Astrocyte (in vitro differentiated cells and primary cell): ENCODE data around the gene PROSER3. TPM values are rescaled to one million over a fixed set of nuclear protein-coding genes. Genes with fewer than 3 reads are reported as not detected.

ENCODE experiments used
- DNase-seq: peaks from one replicate; pipeline ENCODE4 v3.0.0-alpha.2; 2010; ENCODE audit warnings: low read depth
- FAIRE-seq: peaks from 2 replicates; lab custom pipeline; 2011; peaks lifted over from hg19 to GRCh38; lab: Jason Lieb, UNC
- H2AFZ ChIP-seq: 2 replicates; pipeline ENCODE4 v1.6.0; 2012; ENCODE audit warnings: low read depth, low read length, inconsistent platforms
- H3K27ac ChIP-seq: 2 replicates; pipeline ENCODE4 v1.5.1; 2011; ENCODE audit warnings: low read depth, low read length, inconsistent platforms
- H3K27me3 ChIP-seq: 2 replicates; pipeline ENCODE4 v1.6.0; 2011; ENCODE audit warnings: low read length, inconsistent platforms; ENCODE audit not compliant: insufficient read depth
- H3K36me3 ChIP-seq: 2 replicates; pipeline ENCODE4 v1.5.1; 2011; ENCODE audit warnings: low read length, inconsistent platforms; ENCODE audit not compliant: insufficient read depth
- H3K4me1 ChIP-seq: 2 replicates; pipeline ENCODE4 v1.5.1; 2011; ENCODE audit warnings: low read length, inconsistent platforms; ENCODE audit not compliant: insufficient read depth
- H3K4me2 ChIP-seq: 2 replicates; pipeline ENCODE4 v1.6.0; 2012; ENCODE audit warnings: low read length, inconsistent platforms
- H3K4me3 ChIP-seq: 2 replicates; pipeline ENCODE4 v1.5.1; 2011; ENCODE audit warnings: low read depth, mild to moderate bottlenecking, low read length, inconsistent platforms; ENCODE audit not compliant: insufficient read depth
- H3K79me2 ChIP-seq: 2 replicates; pipeline ENCODE4 v1.6.0; 2012; ENCODE audit warnings: mild to moderate bottlenecking, low read length, inconsistent platforms; ENCODE audit not compliant: insufficient read depth
- H3K9ac ChIP-seq: 2 replicates; pipeline ENCODE4 v1.6.0; 2012; ENCODE audit warnings: mild to moderate bottlenecking, low read length, inconsistent platforms
- H3K9me3 ChIP-seq: 2 replicates; pipeline ENCODE4 v1.5.1; 2012; ENCODE audit warnings: low read depth, mild to moderate bottlenecking, low read length, inconsistent platforms; ENCODE audit not compliant: insufficient read depth
- H4K20me1 ChIP-seq: 2 replicates; pipeline ENCODE4 v1.6.0; 2012; ENCODE audit warnings: low read length, inconsistent platforms; ENCODE audit not compliant: insufficient read depth
- H3K27ac Mint-ChIP-seq: one replicate; pipeline ENCODE4 v1.8.0; 2021; ENCODE audit warnings: mild to moderate bottlenecking, mixed read lengths; ENCODE audit not compliant: unreplicated experiment
- H3K27me3 Mint-ChIP-seq: one replicate; pipeline ENCODE4 v1.8.0; 2021; ENCODE audit warnings: low read depth, mixed read lengths; ENCODE audit not compliant: unreplicated experiment
- H3K36me3 Mint-ChIP-seq: one replicate; pipeline ENCODE4 v1.8.0; 2021; ENCODE audit warnings: low read depth, mixed read lengths; ENCODE audit not compliant: unreplicated experiment
- H3K4me1 Mint-ChIP-seq: one replicate; pipeline ENCODE4 v1.8.0; 2021; ENCODE audit warnings: low read depth, mixed read lengths; ENCODE audit not compliant: unreplicated experiment
- H3K4me3 Mint-ChIP-seq: one replicate; pipeline ENCODE4 v1.8.0; 2021; ENCODE audit warnings: mild to moderate bottlenecking, moderate library complexity, mixed read lengths; ENCODE audit not compliant: unreplicated experiment
- H3K9me3 Mint-ChIP-seq: one replicate; pipeline ENCODE4 v1.8.0; 2021; ENCODE audit warnings: mild to moderate bottlenecking, mixed read lengths; ENCODE audit not compliant: unreplicated experiment
- EZH2 ChIP-seq: IDR thresholded peaks from 2 replicates; pipeline ENCODE4 v1.6.1; 2012; ENCODE audit warnings: mild to moderate bottlenecking, low read length, inconsistent platforms; ENCODE audit not compliant: insufficient read depth
- total RNA-seq: library from RNA; stranded (reverse); gene quantifications from 2 replicates; pipeline ENCODE4 v1.2.1, GENCODE V29; 2021
- TF ChIP-seq, protein P1 (sequence below): IDR thresholded peaks from 2 replicates; pipeline ENCODE4 v1.5.1; 2011; ENCODE audit warnings: low read depth, mild to moderate bottlenecking, inconsistent platforms, low read length, moderate library complexity; ENCODE audit not compliant: insufficient read depth

The PROSER3 gene
- total RNA-seq, 1 donor from 2014 or later, result 35.6 TPM

GRCh38 chr19:35732540-35733179 lies 25.3 kb upstream of the PROSER3 start:
- H3K36me3 ChIP-seq, result peaks cover 26% of the 10 kb centered on the region
- no peaks in the 10 kb centered on the region for H3K9me3 ChIP-seq
- H2AFZ ChIP-seq, result no peak overlapping the region
- no peak for TF ChIP-seq EZH2
- TF ChIP-seq, protein P1, sequence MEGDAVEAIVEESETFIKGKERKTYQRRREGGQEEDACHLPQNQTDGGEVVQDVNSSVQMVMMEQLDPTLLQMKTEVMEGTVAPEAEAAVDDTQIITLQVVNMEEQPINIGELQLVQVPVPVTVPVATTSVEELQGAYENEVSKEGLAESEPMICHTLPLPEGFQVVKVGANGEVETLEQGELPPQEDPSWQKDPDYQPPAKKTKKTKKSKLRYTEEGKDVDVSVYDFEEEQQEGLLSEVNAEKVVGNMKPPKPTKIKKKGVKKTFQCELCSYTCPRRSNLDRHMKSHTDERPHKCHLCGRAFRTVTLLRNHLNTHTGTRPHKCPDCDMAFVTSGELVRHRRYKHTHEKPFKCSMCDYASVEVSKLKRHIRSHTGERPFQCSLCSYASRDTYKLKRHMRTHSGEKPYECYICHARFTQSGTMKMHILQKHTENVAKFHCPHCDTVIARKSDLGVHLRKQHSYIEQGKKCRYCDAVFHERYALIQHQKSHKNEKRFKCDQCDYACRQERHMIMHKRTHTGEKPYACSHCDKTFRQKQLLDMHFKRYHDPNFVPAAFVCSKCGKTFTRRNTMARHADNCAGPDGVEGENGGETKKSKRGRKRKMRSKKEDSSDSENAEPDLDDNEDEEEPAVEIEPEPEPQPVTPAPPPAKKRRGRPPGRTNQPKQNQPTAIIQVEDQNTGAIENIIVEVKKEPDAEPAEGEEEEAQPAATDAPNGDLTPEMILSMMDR, result no peak
- no peaks in the 10 kb centered on the region for H3K4me1 ChIP-seq
- H3K27ac ChIP-seq, result no peak overlapping the region
- Mint-ChIP-seq H3K36me3 (peaks cover 26% of the 10 kb centered on the region), H3K9me3 (no peaks in the 10 kb centered on the region), H3K27ac (no peak overlapping the region), H3K27me3 (no peaks in the 10 kb centered on the region), H3K4me1 (no peaks in the 10 kb centered on the region), H3K4me3 (no peak overlapping the region)
- H3K9ac ChIP-seq, result no peak overlapping the region
- no peaks in the 10 kb centered on the region for H3K27me3 ChIP-seq
- no peak overlapping the region for H3K4me2 ChIP-seq
- H3K79me2 ChIP-seq, result no peaks in the 10 kb centered on the region
- H4K20me1 ChIP-seq, result peaks cover 42% of the 10 kb centered on the region
- H3K4me3 ChIP-seq, result no peak overlapping the region
- DNase-seq (no peak), FAIRE-seq (no peak)

DNA sequence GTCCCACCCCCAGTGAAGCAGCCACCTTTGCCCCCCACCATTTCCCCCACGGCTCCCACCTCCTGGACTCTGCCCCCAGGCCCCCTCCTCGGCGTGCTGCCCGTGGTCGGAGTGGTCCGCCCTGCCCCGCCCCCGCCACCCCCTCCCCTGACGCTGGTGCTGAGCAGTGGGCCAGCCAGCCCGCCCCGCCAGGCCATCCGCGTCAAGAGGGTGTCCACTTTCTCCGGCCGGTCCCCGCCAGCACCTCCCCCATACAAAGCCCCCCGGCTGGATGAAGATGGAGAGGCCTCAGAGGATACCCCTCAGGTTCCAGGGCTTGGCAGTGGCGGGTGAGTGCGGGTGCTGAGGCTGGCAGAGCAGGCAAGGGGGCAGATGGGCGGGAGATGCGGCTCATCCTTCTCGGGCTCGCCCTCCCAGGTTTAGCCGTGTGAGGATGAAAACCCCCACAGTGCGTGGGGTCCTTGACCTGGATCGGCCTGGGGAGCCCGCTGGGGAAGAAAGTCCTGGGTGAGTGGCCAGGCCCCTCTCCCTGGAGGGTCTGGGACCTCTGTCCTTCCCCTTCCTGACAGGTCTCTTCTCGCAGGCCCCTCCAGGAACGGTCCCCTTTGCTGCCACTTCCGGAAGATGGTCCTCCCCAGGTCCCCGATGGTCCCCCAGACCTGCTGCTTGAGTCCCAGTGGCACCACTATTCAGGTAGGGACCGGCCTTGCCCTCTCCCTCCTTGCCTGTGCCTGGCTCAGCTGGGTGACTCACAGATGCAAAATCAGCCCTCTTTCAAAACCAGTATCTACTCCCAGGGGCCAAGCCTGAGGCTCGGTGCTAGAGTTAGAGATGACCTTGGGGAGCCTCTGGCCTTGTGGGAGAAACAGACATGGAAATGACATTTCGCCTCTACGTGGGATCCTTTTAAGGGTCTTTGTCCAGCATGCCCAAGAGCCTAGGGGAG lies 24.5 kb upstream of the PROSER3 start:
- H3K27ac ChIP-seq, result no peak overlapping the region
- Mint-ChIP-seq H3K27me3 (no peaks in the 10 kb centered on the region), H3K9me3 (no peaks in the 10 kb centered on the region), H3K27ac (no peak overlapping the region), H3K36me3 (peaks cover 26% of the 10 kb centered on the region), H3K4me3 (no peak overlapping the region), H3K4me1 (no peaks in the 10 kb centered on the region)
- peaks cover 45% of the 10 kb centered on the region for H4K20me1 ChIP-seq
- DNase-seq (no peak), FAIRE-seq (no peak)
- H3K9me3 ChIP-seq, result no peaks in the 10 kb centered on the region
- no peak overlapping the region for H3K9ac ChIP-seq
- H3K4me1 ChIP-seq, result no peaks in the 10 kb centered on the region
- TF ChIP-seq EZH2, result no peak
- TF ChIP-seq, protein P1, result no peak
- no peak overlapping the region for H2AFZ ChIP-seq
- peaks cover 23% of the 10 kb centered on the region for H3K36me3 ChIP-seq
- no peak overlapping the region for H3K4me3 ChIP-seq
- no peak overlapping the region for H3K4me2 ChIP-seq
- H3K27me3 ChIP-seq, result no peaks in the 10 kb centered on the region
- H3K79me2 ChIP-seq, result no peaks in the 10 kb centered on the region

DNA sequence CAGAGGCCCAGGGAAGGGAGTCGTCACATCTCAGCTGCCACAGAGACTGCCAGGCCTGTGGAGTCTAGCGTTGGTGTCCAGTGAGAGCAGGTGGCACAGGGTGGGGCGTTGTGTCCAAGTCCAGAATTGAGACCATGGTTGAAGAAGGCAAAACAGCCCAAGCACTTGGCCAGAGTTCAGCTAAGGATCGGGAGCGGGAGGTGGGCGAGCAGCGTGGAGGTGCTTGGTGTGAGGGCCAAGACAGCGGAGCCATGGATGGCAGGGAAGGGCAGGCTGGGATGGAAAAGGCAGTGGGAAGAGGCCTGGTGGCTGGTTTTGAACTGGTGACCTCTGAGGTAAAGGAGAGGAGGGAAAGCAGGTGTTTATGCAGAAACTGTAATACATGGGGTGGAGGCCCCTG lies 23.7 kb upstream of the PROSER3 start:
- Mint-ChIP-seq H3K9me3 (no peaks in the 10 kb centered on the region), H3K36me3 (peaks cover 25% of the 10 kb centered on the region), H3K4me3 (no peak overlapping the region), H3K27ac (peak overlapping the region; percentile 16), H3K27me3 (no peaks in the 10 kb centered on the region), H3K4me1 (no peaks in the 10 kb centered on the region)
- H3K79me2 ChIP-seq, result no peaks in the 10 kb centered on the region
- H3K9ac ChIP-seq, result no peak overlapping the region
- TF ChIP-seq, protein P1, result no peak
- no peak for TF ChIP-seq EZH2
- H3K4me1 ChIP-seq, result no peaks in the 10 kb centered on the region
- H4K20me1 ChIP-seq, result peaks cover 40% of the 10 kb centered on the region
- no peak overlapping the region for H3K4me3 ChIP-seq
- FAIRE-seq (no peak), DNase-seq (no peak)
- no peak overlapping the region for H2AFZ ChIP-seq
- no peaks in the 10 kb centered on the region for H3K27me3 ChIP-seq
- H3K36me3 ChIP-seq, result peaks cover 18% of the 10 kb centered on the region
- no peaks in the 10 kb centered on the region for H3K9me3 ChIP-seq
- no peak overlapping the region for H3K4me2 ChIP-seq
- H3K27ac ChIP-seq, result no peak overlapping the region
